ENCODE results near the gene DHRSX.
"Not testable (repeated sequence)": the region's sequence is repeated elsewhere in the genome, so short reads cannot be mapped to it uniquely, and the experiment has no call there.

Gene DHRSX

DNA sequence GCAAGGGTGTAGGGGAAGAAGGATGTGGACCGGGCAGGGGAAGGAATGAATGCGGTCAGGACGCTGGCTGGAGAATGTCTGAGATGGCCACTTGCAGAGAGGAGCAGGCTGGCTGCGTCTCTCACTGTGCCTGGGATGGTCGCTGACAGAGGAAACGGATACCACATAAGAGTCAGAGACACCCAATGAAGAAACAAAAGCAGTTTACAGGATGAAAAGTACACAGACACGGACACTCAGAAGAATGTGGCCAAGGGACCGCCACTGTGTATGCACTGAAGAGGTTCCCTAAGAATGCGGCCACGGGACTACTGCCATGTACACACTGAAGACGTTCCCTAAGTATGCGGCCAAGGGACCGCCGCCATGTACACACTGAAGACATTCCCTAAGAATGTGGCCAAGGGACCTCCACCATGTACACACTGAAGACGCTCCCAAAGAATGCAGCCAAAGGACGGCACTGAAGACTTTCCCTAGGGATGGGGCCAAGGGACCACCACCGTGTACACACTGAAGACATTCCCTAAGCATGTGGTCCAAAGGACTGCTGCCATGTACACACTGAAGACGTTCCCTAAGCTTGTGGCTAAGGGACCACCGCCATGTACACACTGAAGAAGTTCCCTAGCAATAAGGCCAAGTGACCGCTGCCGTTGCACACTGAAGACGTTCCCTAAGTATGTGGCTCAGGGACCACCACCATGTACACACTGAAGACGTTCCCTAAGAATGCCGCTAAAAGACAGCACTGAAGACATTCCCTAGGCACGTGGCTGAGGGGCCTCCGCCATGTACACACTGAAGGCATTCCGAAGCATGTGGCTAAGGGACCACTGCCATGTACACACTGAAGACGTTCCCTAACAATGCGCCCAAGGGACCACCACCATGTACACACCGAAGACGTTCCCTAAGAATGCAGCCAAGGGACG is 32.2 kb downstream of the DHRSX start:
- H3K36me3 ChIP-seq (ENCODE audit: insufficient read depth, low read length), result no peaks in the 10 kb centered on the region
- peaks cover 4% of the 10 kb centered on the region; the same call in 1 of the 2 replicates for H3K4me1 ChIP-seq (ENCODE audit: insufficient read depth, low read length)
- no peak overlapping the region for H3K9ac ChIP-seq (ENCODE audit: low read depth, low read length)
- H3K9me3 ChIP-seq (ENCODE audit: control insufficient read depth, insufficient read depth, low read length), result peaks cover 2% of the 10 kb centered on the region; the same call in 1 of the 2 replicates

DNA sequence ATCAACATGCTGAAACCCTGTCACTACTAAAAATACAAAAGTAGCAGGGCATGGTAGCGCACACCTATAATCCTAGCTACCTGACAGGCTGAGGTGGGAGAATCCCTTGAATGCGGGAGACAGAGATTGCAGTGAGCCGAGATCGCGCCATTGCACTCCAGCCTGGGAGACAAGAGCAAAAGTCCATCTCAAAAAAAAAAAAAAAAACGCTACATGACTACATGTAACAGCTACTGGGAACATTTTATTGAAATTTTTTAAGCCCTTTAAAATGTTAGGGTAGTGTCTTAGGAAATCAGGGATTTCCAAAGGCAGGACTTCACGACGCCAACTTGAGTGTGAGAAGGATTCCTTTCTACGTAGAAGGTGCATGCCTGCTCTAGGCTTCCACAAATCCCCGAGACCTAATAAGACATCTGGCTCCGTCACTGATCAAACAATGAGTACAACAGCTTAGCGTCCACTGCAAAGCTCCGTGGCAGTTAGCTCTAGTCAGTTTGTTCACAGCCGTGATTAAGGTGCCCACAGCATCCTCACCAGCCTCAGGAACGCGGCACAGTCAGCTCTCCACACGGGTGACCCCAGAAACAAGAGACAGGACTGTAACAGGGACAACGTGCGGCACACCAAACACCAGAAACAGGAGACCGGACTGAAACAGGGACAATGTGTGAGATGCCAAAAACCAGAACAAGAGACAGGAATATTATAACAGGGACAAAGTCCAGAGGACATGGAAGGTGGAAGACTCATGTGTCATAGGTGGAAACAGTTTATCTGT is 33.7 kb downstream of the DHRSX start:
- no peak overlapping the region for H3K9ac ChIP-seq (ENCODE audit: low read depth, low read length)
- peaks cover 2% of the 10 kb centered on the region; the same call in 1 of the 2 replicates for H3K9me3 ChIP-seq (ENCODE audit: control insufficient read depth, insufficient read depth, low read length)
- H3K36me3 ChIP-seq (ENCODE audit: insufficient read depth, low read length), result no peaks in the 10 kb centered on the region
- peaks cover 16% of the 10 kb centered on the region; the same call in 1 of the 2 replicates for H3K4me1 ChIP-seq (ENCODE audit: insufficient read depth, low read length)

DNA sequence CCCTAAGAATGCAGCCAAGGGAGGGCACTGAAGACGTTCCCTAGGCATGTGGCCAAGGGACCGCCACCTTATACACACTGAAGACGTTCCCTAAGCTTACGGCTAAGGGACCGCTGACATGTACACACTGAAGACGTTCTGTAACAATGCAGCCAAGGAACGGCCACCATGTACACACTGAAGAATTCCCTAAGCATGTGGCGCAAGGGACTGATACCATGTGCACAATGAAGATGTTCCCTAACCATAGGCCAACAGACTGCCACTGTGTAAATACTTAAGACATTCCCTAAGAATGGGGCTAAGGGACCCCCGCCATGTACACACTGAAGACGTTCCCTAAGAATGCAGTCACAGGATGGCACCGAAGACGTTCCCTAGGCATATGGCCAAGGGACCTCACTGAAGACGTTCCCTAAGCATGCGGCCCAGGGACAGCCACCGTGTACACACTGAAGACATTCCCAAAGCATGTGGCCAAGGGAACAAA is 36.1 kb downstream of the DHRSX start:
- Histone ChIP-seq H3K9ac (ENCODE audit: low read depth, low read length) (no peak overlapping the region), H3K9me3 (ENCODE audit: control insufficient read depth, insufficient read depth, low read length) (peaks cover 2% of the 10 kb centered on the region; the same call in 1 of the 2 replicates), H3K36me3 (ENCODE audit: insufficient read depth, low read length) (no peaks in the 10 kb centered on the region), H3K4me1 (ENCODE audit: insufficient read depth, low read length) (peaks cover 16% of the 10 kb centered on the region; the same call in 1 of the 2 replicates)

GRCh38 chrX:2463973-2464676 is 36.7 kb downstream of the DHRSX start:
- Histone ChIP-seq H3K9me3 (ENCODE audit: control insufficient read depth, insufficient read depth, low read length) (peaks cover 2% of the 10 kb centered on the region; the same call in 1 of the 2 replicates), H3K4me1 (ENCODE audit: insufficient read depth, low read length) (peaks cover 16% of the 10 kb centered on the region; the same call in 1 of the 2 replicates), H3K9ac (ENCODE audit: low read depth, low read length) (no peak overlapping the region), H3K36me3 (ENCODE audit: insufficient read depth, low read length) (no peaks in the 10 kb centered on the region)

DNA sequence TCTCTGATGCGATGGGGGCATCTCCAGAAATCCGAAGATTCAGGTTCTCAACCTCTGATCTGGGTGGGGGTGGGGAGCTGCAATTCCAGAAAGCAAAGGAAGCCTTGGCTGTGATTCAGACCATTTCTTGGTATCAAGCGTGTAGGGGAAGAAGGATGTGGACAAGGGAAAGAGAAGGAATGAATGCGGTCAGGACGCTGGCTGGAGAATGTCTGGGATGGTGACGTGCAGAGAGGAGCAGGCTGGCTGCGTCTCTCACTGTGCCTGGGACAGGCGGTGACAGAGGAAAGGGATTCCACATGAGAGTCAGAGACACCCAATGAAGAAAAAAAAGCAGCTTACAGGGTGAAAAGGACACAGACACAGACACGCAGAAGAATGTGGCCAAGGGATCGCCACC is 37.3 kb downstream of the DHRSX start:
- H3K4me1 ChIP-seq (ENCODE audit: insufficient read depth, low read length), result peaks cover 16% of the 10 kb centered on the region; the same call in 1 of the 2 replicates
- not testable (repeated sequence) for H3K9ac ChIP-seq (ENCODE audit: low read depth, low read length); H3K36me3 ChIP-seq (ENCODE audit: insufficient read depth, low read length); H3K9me3 ChIP-seq (ENCODE audit: control insufficient read depth, insufficient read depth, low read length)

DNA sequence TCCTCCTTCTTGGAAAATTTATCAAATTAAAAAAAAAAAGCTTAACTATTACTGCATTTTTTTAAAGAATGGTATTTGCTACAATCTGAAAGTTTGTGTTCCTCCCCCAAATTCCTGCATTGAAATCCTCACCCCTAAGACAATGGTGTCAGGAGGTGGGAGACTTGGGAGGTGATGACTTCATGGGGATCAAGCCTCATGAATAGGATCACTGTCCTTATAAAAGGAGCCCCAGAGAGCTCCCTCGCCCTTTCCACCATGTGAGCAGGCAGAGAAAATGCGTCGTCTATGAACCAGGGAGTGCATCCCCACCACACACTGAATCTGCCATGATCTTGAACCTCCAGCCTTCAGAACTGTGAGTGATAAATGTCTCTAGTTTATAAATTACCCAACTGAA is 38.0 kb downstream of the DHRSX start:
- H3K36me3 ChIP-seq (ENCODE audit: insufficient read depth, low read length), result no peaks in the 10 kb centered on the region
- H3K4me1 ChIP-seq (ENCODE audit: insufficient read depth, low read length), result peaks cover 16% of the 10 kb centered on the region; the same call in 1 of the 2 replicates
- no peak overlapping the region for H3K9ac ChIP-seq (ENCODE audit: low read depth, low read length)
- no peaks in the 10 kb centered on the region for H3K9me3 ChIP-seq (ENCODE audit: control insufficient read depth, insufficient read depth, low read length)

DNA sequence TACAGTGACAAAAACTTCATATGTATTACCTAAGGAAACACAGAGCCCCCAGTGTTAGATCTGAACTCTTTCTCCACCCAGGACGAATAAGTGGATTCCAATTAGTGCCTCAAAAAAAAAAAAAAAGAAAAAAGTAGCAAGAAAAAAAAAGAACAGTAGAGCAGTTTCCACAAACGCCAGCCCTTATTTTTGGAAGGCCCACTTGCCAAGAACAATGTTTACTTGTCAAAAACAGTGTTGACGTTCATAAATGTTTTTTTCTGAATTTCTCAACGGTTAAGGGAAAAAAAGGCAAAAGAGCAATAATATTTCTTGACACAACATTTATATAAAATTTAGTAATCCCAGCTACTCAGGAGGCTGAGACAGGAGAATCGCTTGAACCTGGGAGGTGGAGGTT is 38.7 kb downstream of the DHRSX start:
- Histone ChIP-seq H3K9me3 (ENCODE audit: control insufficient read depth, insufficient read depth, low read length) (no peaks in the 10 kb centered on the region), H3K4me1 (ENCODE audit: insufficient read depth, low read length) (peaks cover 16% of the 10 kb centered on the region; the same call in 1 of the 2 replicates), H3K9ac (ENCODE audit: low read depth, low read length) (no peak overlapping the region), H3K36me3 (ENCODE audit: insufficient read depth, low read length) (no peaks in the 10 kb centered on the region)

DNA sequence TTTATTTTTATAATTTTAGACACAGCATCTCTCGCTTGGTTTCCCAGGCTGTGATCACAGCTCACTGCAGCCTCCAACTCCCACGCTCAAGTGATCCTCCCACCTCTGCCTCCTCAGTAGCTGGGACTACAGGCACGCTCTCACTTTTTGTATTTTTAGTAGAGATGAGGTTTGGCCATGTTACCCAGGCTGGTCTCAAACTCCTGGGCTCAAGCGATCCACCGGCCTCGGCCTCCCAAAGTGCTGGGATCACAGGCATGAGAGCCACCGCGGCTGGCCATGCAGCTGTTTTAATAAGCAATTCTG is 39.1 kb downstream of the DHRSX start:
- no peaks in the 10 kb centered on the region for H3K36me3 ChIP-seq (ENCODE audit: insufficient read depth, low read length)
- peaks cover 16% of the 10 kb centered on the region; the same call in 1 of the 2 replicates for H3K4me1 ChIP-seq (ENCODE audit: insufficient read depth, low read length)
- H3K9ac ChIP-seq (ENCODE audit: low read depth, low read length), result no peak overlapping the region
- H3K9me3 ChIP-seq (ENCODE audit: control insufficient read depth, insufficient read depth, low read length), result no peaks in the 10 kb centered on the region

- not testable (repeated sequence) for H3K9ac ChIP-seq (ENCODE audit: low read depth, low read length); H3K9me3 ChIP-seq (ENCODE audit: control insufficient read depth, insufficient read depth, low read length); H3K36me3 ChIP-seq (ENCODE audit: insufficient read depth, low read length)
- peaks cover 16% of the 10 kb centered on the region; the same call in 1 of the 2 replicates for H3K4me1 ChIP-seq (ENCODE audit: insufficient read depth, low read length)
Observed at GRCh38 chrX:2460821-2461710, 39.7 kb downstream of the DHRSX start.

GRCh38 chrX:2460048-2460447 is 40.7 kb downstream of the DHRSX start:
- not testable (repeated sequence) for H3K36me3 ChIP-seq (ENCODE audit: insufficient read depth, low read length); H3K9me3 ChIP-seq (ENCODE audit: control insufficient read depth, insufficient read depth, low read length)
- H3K4me1 ChIP-seq (ENCODE audit: insufficient read depth, low read length), result peaks cover 16% of the 10 kb centered on the region; the same call in 1 of the 2 replicates

DNA sequence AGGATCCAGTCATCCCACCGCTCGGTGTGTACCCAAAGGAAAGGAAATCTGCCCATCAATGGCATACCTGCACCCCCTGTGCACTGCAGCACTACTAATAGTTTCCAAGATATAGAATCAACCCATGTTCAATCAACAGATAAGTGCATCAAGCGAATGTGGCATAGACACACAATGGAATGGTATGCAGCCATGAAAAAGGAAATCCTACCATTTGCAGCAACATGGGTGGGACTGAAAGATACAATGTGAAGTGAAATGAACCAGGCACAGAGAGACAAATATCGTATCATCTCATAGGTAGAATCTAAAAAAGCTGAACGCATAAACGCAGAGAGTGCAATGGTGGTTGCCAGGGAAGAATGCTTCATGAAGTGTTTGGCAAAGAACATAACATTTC is 42.5 kb downstream of the DHRSX start:
- no peak overlapping the region for H3K9ac ChIP-seq (ENCODE audit: low read depth, low read length)
- H3K9me3 ChIP-seq (ENCODE audit: control insufficient read depth, insufficient read depth, low read length), result no peaks in the 10 kb centered on the region
- no peaks in the 10 kb centered on the region for H3K36me3 ChIP-seq (ENCODE audit: insufficient read depth, low read length)
- peaks cover 10% of the 10 kb centered on the region; the same call in 1 of the 2 replicates for H3K4me1 ChIP-seq (ENCODE audit: insufficient read depth, low read length)

More at GRCh38 chrX:2460048-2460447, 40.7 kb downstream of the DHRSX start:
- not testable (repeated sequence) for H3K9ac ChIP-seq (ENCODE audit: low read depth, low read length)

DNA sequence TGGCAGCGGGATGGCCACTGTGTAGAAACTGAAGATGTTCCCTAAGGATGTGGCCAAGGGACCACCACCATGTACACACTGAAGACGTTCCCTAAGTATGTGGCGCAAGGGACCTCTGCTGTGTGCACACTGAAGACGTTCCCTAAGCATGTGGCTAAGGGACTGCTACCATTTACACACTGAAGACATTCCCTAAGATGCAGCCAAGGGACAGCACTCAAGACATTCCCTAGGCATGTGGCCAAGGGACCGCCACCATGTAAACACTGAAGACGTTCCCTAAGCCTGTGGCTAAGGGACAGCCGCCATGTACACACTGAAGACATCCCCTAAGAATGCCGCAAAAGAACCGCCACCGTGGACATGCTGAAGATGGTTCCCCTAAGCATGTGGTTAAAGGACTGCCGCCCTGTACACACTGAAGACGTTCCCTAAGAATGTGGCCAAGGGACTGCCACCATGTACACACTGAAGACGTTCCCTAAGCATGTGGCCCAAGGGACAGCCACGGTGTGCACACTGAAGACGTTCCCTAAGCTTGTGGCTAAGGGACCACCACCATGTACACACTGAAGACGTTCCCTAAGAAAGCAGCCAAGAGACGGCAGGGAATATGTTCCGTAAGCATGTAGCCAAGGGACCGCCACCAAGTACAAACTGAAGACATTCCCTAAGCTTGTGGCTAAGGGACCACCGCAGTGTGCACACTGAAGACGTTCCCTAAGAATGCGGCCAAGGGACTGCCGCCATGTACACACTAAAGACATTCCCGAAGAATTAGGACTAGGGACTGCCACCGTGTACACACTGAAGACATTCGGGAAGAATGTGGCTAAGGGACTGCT is 43.3 kb downstream of the DHRSX start:
- H3K9me3 ChIP-seq (ENCODE audit: control insufficient read depth, insufficient read depth, low read length), result no peaks in the 10 kb centered on the region; the same call in 1 of the 2 replicates
- H3K4me1 ChIP-seq (ENCODE audit: insufficient read depth, low read length), result peaks cover 2% of the 10 kb centered on the region; the same call in 1 of the 2 replicates
- no peak overlapping the region for H3K9ac ChIP-seq (ENCODE audit: low read depth, low read length)
- 0 out of 2 replicates have a peak, but pooled peaks cover 5% of the 10 kb centered on the region for H3K36me3 ChIP-seq (ENCODE audit: insufficient read depth, low read length)

Measured in ES-I3 (cell line).